GM18520 (cell line): ENCODE measurements around the gene KRT8.
"Not testable (repeated sequence)": the region's sequence is repeated elsewhere in the genome, so short reads cannot be mapped to it uniquely, and the experiment has no call there.

Experiments
- ATAC-seq: cut with Tn5 transposase; IDR thresholded peaks from one replicate; pipeline ENCODE4 v1.9.1; 2021; ENCODE audit not compliant: unreplicated experiment

KRT8 gene

GRCh38 chr12:52904509-52905300 lies at the start of gene KRT8:
Gene KRT8, minus strand, starts transcription at chr12:52905076. Its CDS starts 95 bp downstream, at chr12:52904981.
- ATAC-seq, result not testable (repeated sequence)

GRCh38 chr12:52953181-52953841 lies 48.4 kb upstream of the KRT8 start:
- no peak for ATAC-seq

- ATAC-seq, result no peak
Observed at GRCh38 chr12:52952076-52952801, 47.4 kb upstream of the KRT8 start.

GRCh38 chr12:52951640-52952039 lies 46.8 kb upstream of the KRT8 start:
- no peak for ATAC-seq

- no peak for ATAC-seq
Observed at GRCh38 chr12:52951126-52951525, 46.2 kb upstream of the KRT8 start.

GRCh38 chr12:52950553-52950952 lies 45.7 kb upstream of the KRT8 start:
- no peak for ATAC-seq

GRCh38 chr12:52949413-52950331 lies 44.8 kb upstream of the KRT8 start:
- no peak for ATAC-seq

GRCh38 chr12:52947738-52948423 lies 43.0 kb upstream of the KRT8 start:
- no peak for ATAC-seq

- no peak for ATAC-seq
Observed at GRCh38 chr12:52946797-52947547, 42.1 kb upstream of the KRT8 start.

GRCh38 chr12:52946334-52946733 lies 41.5 kb upstream of the KRT8 start:
- ATAC-seq, result no peak

GRCh38 chr12:52945389-52946232 lies 40.7 kb upstream of the KRT8 start:
- ATAC-seq, result no peak

GRCh38 chr12:52944683-52945388 lies 40.0 kb upstream of the KRT8 start:
- ATAC-seq, result no peak

- no peak for ATAC-seq
Observed at GRCh38 chr12:52942901-52943181, 38.0 kb upstream of the KRT8 start.

GRCh38 chr12:52942066-52942900 lies 37.4 kb upstream of the KRT8 start:
- no peak for ATAC-seq

- no peak for ATAC-seq
Observed at GRCh38 chr12:52929538-52929937, 24.7 kb upstream of the KRT8 start.

GRCh38 chr12:52927964-52928363 lies 23.1 kb upstream of the KRT8 start:
- no peak for ATAC-seq

- ATAC-seq, result no peak
Observed at GRCh38 chr12:52926596-52927234, 21.8 kb upstream of the KRT8 start.
